ACC112 (cell line): ENCODE measurements around the gene FAM120B.

Experiments used
- H2AFZ ChIP-seq: fragments of 200-600 bp; sonication (generic); one replicate; pipeline ENCODE4 v1.6.0; 2017; ENCODE audit warnings: antibody characterized with exemption, low read length; ENCODE audit not compliant: unreplicated experiment
- H3K27ac ChIP-seq: fragments of 200-600 bp; sonication (generic); 2 replicates; pipeline ENCODE4 v1.5.1; 2014; ENCODE audit warnings: low read depth, mild to moderate bottlenecking, antibody characterized with exemption, low read length, moderate library complexity
- H3K27me3 ChIP-seq: fragments of 200-600 bp; sonication (generic); 2 replicates; pipeline ENCODE4 v1.6.1; 2014; ENCODE audit warnings: mild to moderate bottlenecking, antibody characterized with exemption, low read length, moderate library complexity, mixed read lengths; ENCODE audit not compliant: insufficient read depth
- H3K36me3 ChIP-seq: fragments of 200-600 bp; sonication (generic); 2 replicates; pipeline ENCODE4 v1.6.1; 2016; ENCODE audit warnings: mild to moderate bottlenecking, antibody characterized with exemption, low read length, moderate library complexity, mixed read lengths; ENCODE audit not compliant: insufficient read depth
- H3K4me1 ChIP-seq: fragments of 200-600 bp; sonication (generic); one replicate; pipeline ENCODE4 v1.6.1; 2016; ENCODE audit warnings: low read length, mixed read lengths; ENCODE audit not compliant: insufficient read depth, unreplicated experiment, control insufficient read depth
- H3K4me3 ChIP-seq: fragments of 200-600 bp; sonication (generic); 2 replicates; pipeline ENCODE4 v1.5.1; 2014; ENCODE audit warnings: mild to moderate bottlenecking, low read depth, low read length
- H3K79me2 ChIP-seq: fragments of 200-600 bp; sonication (generic); one replicate; pipeline ENCODE4 v1.6.0; 2016; ENCODE audit warnings: low read length; ENCODE audit not compliant: control insufficient read depth, unreplicated experiment, insufficient read depth

The FAM120B gene

GRCh38 chr6:170371588-170371987 is 65.0 kb downstream of the FAM120B start:
- Histone ChIP-seq H3K4me1 (no peaks in the 10 kb centered on the region), H3K4me3 (no peak overlapping the region), H3K27me3 (no peaks in the 10 kb centered on the region), H3K27ac (no peak overlapping the region), H3K36me3 (peaks cover 10% of the 10 kb centered on the region; the same call in 1 of the 2 replicates), H3K79me2 (no peaks in the 10 kb centered on the region), H2AFZ (no peak overlapping the region)

- H3K27ac ChIP-seq: no peak overlapping the region
- no peaks in the 10 kb centered on the region for H3K27me3 ChIP-seq
- H3K79me2 ChIP-seq: no peaks in the 10 kb centered on the region
- H3K36me3 ChIP-seq: peaks cover 6% of the 10 kb centered on the region; the same call in 1 of the 2 replicates
- H2AFZ ChIP-seq: no peak overlapping the region
- no peaks in the 10 kb centered on the region for H3K4me1 ChIP-seq
- H3K4me3 ChIP-seq: no peak overlapping the region
These were observed 66.1 kb downstream of the FAM120B start for GRCh38 chr6:170372380-170373325.

- H3K79me2 ChIP-seq: no peaks in the 10 kb centered on the region
- no peaks in the 10 kb centered on the region for H3K4me1 ChIP-seq
- H3K4me3 ChIP-seq: no peak overlapping the region
- H3K36me3 ChIP-seq: no peaks in the 10 kb centered on the region; the same call in 1 of the 2 replicates
- no peaks in the 10 kb centered on the region for H3K27me3 ChIP-seq
- H3K27ac ChIP-seq: no peak overlapping the region
- H2AFZ ChIP-seq: no peak overlapping the region
These were observed 68.2 kb downstream of the FAM120B start for GRCh38 chr6:170374571-170375444.

GRCh38 chr6:170375661-170376060 is 69.1 kb downstream of the FAM120B start:
- no peaks in the 10 kb centered on the region; the same call in 1 of the 2 replicates for H3K36me3 ChIP-seq
- H2AFZ ChIP-seq: no peak overlapping the region
- no peaks in the 10 kb centered on the region for H3K4me1 ChIP-seq
- H3K79me2 ChIP-seq: no peaks in the 10 kb centered on the region
- H3K27ac ChIP-seq: no peak overlapping the region
- no peaks in the 10 kb centered on the region for H3K27me3 ChIP-seq
- H3K4me3 ChIP-seq: no peak overlapping the region

- H2AFZ ChIP-seq: no peak overlapping the region
- no peak overlapping the region for H3K4me3 ChIP-seq
- H3K27ac ChIP-seq: no peak overlapping the region
- no peaks in the 10 kb centered on the region for H3K79me2 ChIP-seq
- no peaks in the 10 kb centered on the region for H3K4me1 ChIP-seq
- H3K36me3 ChIP-seq: no peaks in the 10 kb centered on the region
- H3K27me3 ChIP-seq: no peaks in the 10 kb centered on the region
These were observed 70.0 kb downstream of the FAM120B start for GRCh38 chr6:170376386-170377043.

GRCh38 chr6:170378502-170378901 is 71.9 kb downstream of the FAM120B start:
- Histone ChIP-seq H3K27ac (no peak overlapping the region), H3K4me1 (no peaks in the 10 kb centered on the region), H3K4me3 (no peak overlapping the region), H3K79me2 (no peaks in the 10 kb centered on the region), H3K27me3 (no peaks in the 10 kb centered on the region), H2AFZ (no peak overlapping the region), H3K36me3 (no peaks in the 10 kb centered on the region)

GRCh38 chr6:170381562-170381961 is 75.0 kb downstream of the FAM120B start:
- H2AFZ ChIP-seq: no peak overlapping the region
- no peaks in the 10 kb centered on the region for H3K79me2 ChIP-seq
- no peak overlapping the region for H3K4me3 ChIP-seq
- H3K27me3 ChIP-seq: no peaks in the 10 kb centered on the region
- H3K36me3 ChIP-seq: no peaks in the 10 kb centered on the region
- no peaks in the 10 kb centered on the region for H3K4me1 ChIP-seq
- no peak overlapping the region for H3K27ac ChIP-seq

GRCh38 chr6:170383466-170384035 is 77.0 kb downstream of the FAM120B start:
- Histone ChIP-seq H3K4me3 (no peak overlapping the region), H3K36me3 (peaks cover 8% of the 10 kb centered on the region; the same call in 1 of the 2 replicates), H3K4me1 (no peaks in the 10 kb centered on the region), H2AFZ (no peak overlapping the region), H3K27ac (no peak overlapping the region), H3K27me3 (no peaks in the 10 kb centered on the region), H3K79me2 (no peaks in the 10 kb centered on the region)

GRCh38 chr6:170385506-170385905 is 78.9 kb downstream of the FAM120B start:
- Histone ChIP-seq H3K27ac (no peak overlapping the region), H3K79me2 (no peaks in the 10 kb centered on the region), H3K4me3 (no peak overlapping the region), H3K4me1 (no peaks in the 10 kb centered on the region), H3K36me3 (peaks cover 9% of the 10 kb centered on the region; the same call in 1 of the 2 replicates), H2AFZ (no peak overlapping the region), H3K27me3 (no peaks in the 10 kb centered on the region)

GRCh38 chr6:170388113-170388512 is 81.6 kb downstream of the FAM120B start:
- Histone ChIP-seq H2AFZ (no peak overlapping the region), H3K27ac (no peak overlapping the region), H3K4me3 (no peak overlapping the region), H3K79me2 (no peaks in the 10 kb centered on the region), H3K27me3 (no peaks in the 10 kb centered on the region), H3K36me3 (peaks cover 19% of the 10 kb centered on the region; the same call in 1 of the 2 replicates), H3K4me1 (no peaks in the 10 kb centered on the region)
